Right atrium auricular region (tissue), 2 donors: ENCODE results near the gene FOXP1. TPM values are rescaled to one million over a fixed set of nuclear protein-coding genes. Genes with fewer than 3 reads are reported as not detected.

Experiments used
- DNase-seq: peaks from one replicate; pipeline ENCODE4 v3.0.0-alpha.2; 2019; ENCODE audit warnings: low spot score
- H3K27ac ChIP-seq, 2 donors: fragments of 200-600 bp; sonication (generic); 1 replicate in 1 of 2; 2 replicates in 1 of 2; pipeline ENCODE4 v1.5.1; 2016 to 2019
- H3K27me3 ChIP-seq, 2 donors: fragments of 200-600 bp; sonication (generic); one replicate each; pipeline versions ENCODE4 v1.5.1 to v1.6.0; 2017 to 2019
- H3K36me3 ChIP-seq: fragments of 200-600 bp; sonication (generic); one replicate; pipeline ENCODE4 v1.5.1; 2016
- H3K4me1 ChIP-seq, 2 donors: fragments of 200-600 bp; sonication (generic); one replicate each; pipeline versions ENCODE4 v1.5.1 to v1.6.0; 2017 to 2019
- H3K4me3 ChIP-seq, 2 donors: fragments of 200-600 bp; sonication (generic); 1 replicate in 1 of 2; 2 replicates in 1 of 2; pipeline ENCODE4 v1.5.1; 2017 to 2019; ENCODE audit warnings: mild to moderate bottlenecking in 1 of 2, moderate library complexity in 1 of 2
- H3K9me3 ChIP-seq, 2 donors: fragments of 200-600 bp; sonication (generic); one replicate each; pipeline ENCODE4 v1.5.1; 2019
- CTCF ChIP-seq, 2 donors: fragments of 200-600 bp; sonication (generic); IDR thresholded peaks; one replicate each; pipeline ENCODE4 v1.5.1; 2019; ENCODE audit warnings: antibody characterized with exemption in 2 of 2
- total RNA-seq, 2 donors: library from RNA; depleted of rRNA; stranded (reverse); fragments of >200 nt; gene quantifications; one replicate each; pipeline ENCODE4 v1.1.0, GENCODE V29; 2016

Gene FOXP1
- total RNA-seq, 2 donors from 2014 or later: 39.2 to 59.0 TPM

GRCh38 chr3:71542521-71543370 is 40.8 kb downstream of the FOXP1 start:
- no peaks in the 10 kb centered on the region for H3K36me3 ChIP-seq
- no peaks in the 10 kb centered on the region for H3K9me3 ChIP-seq
- peak overlapping the region; percentile 33 to 59 for H3K27ac ChIP-seq
- H3K27me3 ChIP-seq: no peaks in the 10 kb centered on the region
- peaks cover 0 to 26% of the 10 kb centered on the region in 2 donors for H3K4me1 ChIP-seq
- DNase-seq: peak; percentile 92
- peak overlapping the region; percentile 5 to 29 for H3K4me3 ChIP-seq
- TF ChIP-seq CTCF (IDR thresholded peaks at IDR 0.05): no peak

GRCh38 chr3:71541313-71541712 is 42.2 kb downstream of the FOXP1 start:
- Histone ChIP-seq H3K4me1 (peaks cover 0 to 32% of the 10 kb centered on the region in 2 donors), H3K4me3 (no peak overlapping the region), H3K9me3 (no peaks in the 10 kb centered on the region), H3K27ac (no peak overlapping the region), H3K36me3 (no peaks in the 10 kb centered on the region), H3K27me3 (no peaks in the 10 kb centered on the region)
- no peak for DNase-seq
- TF ChIP-seq CTCF (IDR thresholded peaks at IDR 0.05): no peak

GRCh38 chr3:71537211-71537611 is 46.3 kb downstream of the FOXP1 start:
- no peaks in the 10 kb centered on the region for H3K36me3 ChIP-seq
- H3K4me3 ChIP-seq: no peak overlapping the region
- no peaks in the 10 kb centered on the region for H3K27me3 ChIP-seq
- no peak for DNase-seq
- no peak for TF ChIP-seq CTCF (IDR thresholded peaks at IDR 0.05)
- peaks cover 0 to 18% of the 10 kb centered on the region in 2 donors for H3K4me1 ChIP-seq
- H3K9me3 ChIP-seq: no peaks in the 10 kb centered on the region
- no peak overlapping the region for H3K27ac ChIP-seq

- peaks cover 0 to 11% of the 10 kb centered on the region in 2 donors for H3K4me1 ChIP-seq
- DNase-seq: no peak
- no peaks in the 10 kb centered on the region for H3K36me3 ChIP-seq
- H3K9me3 ChIP-seq: no peaks in the 10 kb centered on the region
- H3K27me3 ChIP-seq: no peaks in the 10 kb centered on the region
- no peak overlapping the region for H3K4me3 ChIP-seq
- no peak for TF ChIP-seq CTCF (IDR thresholded peaks at IDR 0.05)
- H3K27ac ChIP-seq: no peak overlapping the region
These were observed 47.1 kb downstream of the FOXP1 start for GRCh38 chr3:71536376-71536965.

- peaks cover 0 to 6% of the 10 kb centered on the region in 2 donors for H3K4me1 ChIP-seq
- H3K27ac ChIP-seq: no peak overlapping the region
- no peak for DNase-seq
- no peak overlapping the region for H3K4me3 ChIP-seq
- no peaks in the 10 kb centered on the region for H3K36me3 ChIP-seq
- no peaks in the 10 kb centered on the region for H3K9me3 ChIP-seq
- no peak for TF ChIP-seq CTCF (IDR thresholded peaks at IDR 0.05)
- no peaks in the 10 kb centered on the region for H3K27me3 ChIP-seq
These were observed 49.9 kb downstream of the FOXP1 start for GRCh38 chr3:71533588-71533987.
